HepG2 (cell line): ENCODE data around the gene BMERB1. TPM values are rescaled to one million over a fixed set of nuclear protein-coding genes. Genes with fewer than 3 reads are reported as not detected.
A peak's percentile ranks its signal among the peaks of the same experiment; 100 is the strongest.

Experiments used
- ATAC-seq: fragments of 200-7000 bp; cut with Tn5 transposase; 3 replicates; pipeline ENCODE4 v1.9.1; 2020; ENCODE audit warnings: mild to moderate bottlenecking, moderate library complexity
- BruUV-seq: library from RNA; stranded (reverse); fragments of 400-500 nt; replicated peaks from 2 replicates; lab custom pipeline; 2021; lab: Mats Ljungman, UMichigan
- CTCF ChIA-PET: fragments of 300-600 bp; formaldehyde crosslinking; extraction: SDS; loops from one replicate; lab custom pipeline; 2021; ENCODE audit warnings: low total read pairs, inconsistent platforms, low intra/inter-chr PET ratio; lab: Yijun Ruan, JAX
- POLR2A ChIA-PET: fragments of 350-600 bp; sonication (Branson Sonifier 250); formaldehyde crosslinking; loops from one replicate; lab custom pipeline; 2020; ENCODE audit warnings: antibody characterized with exemption, inconsistent platforms; lab: Yijun Ruan, JAX
- DNase-seq: peaks from one replicate; pipeline ENCODE4 v3.0.0-alpha.2; 2015; ENCODE audit warnings: low spot score
- FAIRE-seq: peaks from 3 replicates; lab custom pipeline; 2011; peaks lifted over from hg19 to GRCh38; lab: Jason Lieb, UNC
- H2AFZ ChIP-seq: one replicate; pipeline ENCODE4 v1.6.1; 2011; ENCODE audit warnings: low read length, inconsistent platforms
- H3K27ac ChIP-seq: fragments of 300-600 bp; 3 replicates; pipeline ENCODE4 v1.8.0; 2011; ENCODE audit warnings: mixed run types, mild to moderate bottlenecking, mixed read lengths, low read length, inconsistent platforms; ENCODE audit not compliant: insufficient read depth; ENCODE audit errors: extremely low read length
- H3K27me3 ChIP-seq, 2 experiments: fragments of 200-600 bp in 1 of 2; 2 replicates in 1 of 2; 3 replicates in 1 of 2; pipeline versions ENCODE4 v1.6.0 to v1.8.0; 2011; ENCODE audit warnings: low read length in 2 of 2, mild to moderate bottlenecking in 2 of 2, moderate library complexity in 2 of 2, inconsistent platforms in 1 of 2; ENCODE audit not compliant: insufficient read depth in 2 of 2, control insufficient read depth in 1 of 2
- H3K36me3 ChIP-seq, 2 experiments: fragments of 200-600 bp in 1 of 2; replicated peaks in 1 of 2; 2 replicates in 1 of 2; 3 replicates in 1 of 2; pipeline versions ENCODE4 v1.5.1 to v1.8.0; 2011; ENCODE audit warnings: low read length in 2 of 2, inconsistent platforms in 1 of 2; ENCODE audit not compliant: insufficient read depth in 2 of 2, control insufficient read depth in 1 of 2
- H3K4me1 ChIP-seq: 2 replicates; pipeline ENCODE4 v1.5.1; 2012; ENCODE audit warnings: low read length, inconsistent platforms; ENCODE audit not compliant: insufficient read depth
- H3K4me2 ChIP-seq: 2 replicates; pipeline ENCODE4 v1.6.0; 2011; ENCODE audit warnings: low read depth, low read length, inconsistent platforms
- H3K4me3 ChIP-seq, 3 experiments: fragments of 200-600 bp in 1 of 3; sonication (generic), shearing (Covaris generic) in 1 of 3; replicated peaks in 1 of 3; 2 replicates each; pipeline ENCODE4 v1.5.1; 2011 to 2016; ENCODE audit warnings: low read length in 3 of 3, inconsistent platforms in 2 of 3, low read depth in 2 of 3, mild to moderate bottlenecking in 2 of 3, control low read depth in 1 of 3, mixed read lengths in 1 of 3; ENCODE audit not compliant: insufficient read depth in 1 of 3
- H3K79me2 ChIP-seq: one replicate; pipeline ENCODE4 v1.6.1; 2011; ENCODE audit warnings: low read length, inconsistent platforms; ENCODE audit not compliant: insufficient read depth
- H3K9ac ChIP-seq: 2 replicates; pipeline ENCODE4 v1.6.0; 2011; ENCODE audit warnings: mild to moderate bottlenecking, low read depth, low read length, inconsistent platforms; ENCODE audit not compliant: insufficient read depth
- H3K9me3 ChIP-seq: 2 replicates; pipeline ENCODE4 v1.5.1; 2012; ENCODE audit warnings: mild to moderate bottlenecking, low read length
- H4K20me1 ChIP-seq: 2 replicates; pipeline ENCODE4 v1.6.0; 2011; ENCODE audit warnings: inconsistent platforms, mild to moderate bottlenecking, low read length, moderate library complexity; ENCODE audit not compliant: insufficient read depth
- ASH2L ChIP-seq: fragments of 300-600, 200-600 bp; sonication (generic); IDR thresholded peaks from 2 replicates; pipeline ENCODE4 v1.7.0; 2017; ENCODE audit warnings: low read depth, mild to moderate bottlenecking, moderate library complexity, mixed read lengths, low read length; ENCODE audit not compliant: insufficient read length
- ATF1 ChIP-seq: IDR thresholded peaks from 2 replicates; pipeline ENCODE4 v1.6.1; 2016; ENCODE audit warnings: mild to moderate bottlenecking, control low read depth
- IRF9 ChIP-seq: sonication (generic); formaldehyde crosslinking; IDR thresholded peaks from 2 replicates; pipeline ENCODE4 v1.8.0; 2022; ENCODE audit warnings: missing genetic modification reagents, mild to moderate bottlenecking, borderline replicate concordance
- MXD1 ChIP-seq: sonication (generic); formaldehyde crosslinking; IDR thresholded peaks from 2 replicates; pipeline ENCODE4 v1.4.0; 2020; ENCODE audit warnings: mild to moderate bottlenecking, missing genetic modification reagents
- NFYB ChIP-seq: sonication (generic); formaldehyde crosslinking; IDR thresholded peaks from 2 replicates; pipeline ENCODE4 v1.4.0; 2020; ENCODE audit warnings: missing genetic modification reagents
- RFXAP ChIP-seq: sonication (generic); formaldehyde crosslinking; IDR thresholded peaks from 2 replicates; pipeline ENCODE4 v1.4.0; 2020; ENCODE audit warnings: missing genetic modification reagents, borderline replicate concordance
- SATB2 ChIP-seq: sonication (generic); formaldehyde crosslinking; IDR thresholded peaks from 2 replicates; pipeline ENCODE4 v1.5.0; 2020; ENCODE audit warnings: missing genetic modification reagents
- ZNF337 ChIP-seq: sonication (generic); formaldehyde crosslinking; IDR thresholded peaks from 2 replicates; pipeline ENCODE4 v1.5.1; 2020; ENCODE audit warnings: missing genetic modification reagents, low read depth, mild to moderate bottlenecking, borderline replicate concordance
- ZNF549 ChIP-seq: sonication (generic); formaldehyde crosslinking; IDR thresholded peaks from 2 replicates; pipeline ENCODE4 v1.5.0; 2020; ENCODE audit warnings: missing genetic modification reagents
- ZNF580 ChIP-seq: IDR thresholded peaks from 2 replicates; pipeline ENCODE4 v1.6.1; 2016; ENCODE audit warnings: low read depth, borderline replicate concordance
- ZNF704 ChIP-seq: sonication (generic); formaldehyde crosslinking; IDR thresholded peaks from 2 replicates; pipeline ENCODE4 v1.8.1; 2023; ENCODE audit warnings: mild to moderate bottlenecking, inconsistent platforms, moderate library complexity, missing genetic modification reagents, borderline replicate concordance
- ZNF747 ChIP-seq: sonication (generic); formaldehyde crosslinking; IDR thresholded peaks from 2 replicates; pipeline ENCODE4 v1.8.1; 2023; ENCODE audit warnings: missing genetic modification reagents, mild to moderate bottlenecking, borderline replicate concordance
- WGBS: methylation state at CpG from one replicate; pipeline ENCODE4 v1.1.6; 2017; ENCODE audit warnings: low lambda C conversion rate; 5-methylcytosine and 5-hydroxymethylcytosine counted together
- in situ Hi-C: cut with HindIII; loops from 2 replicates; pipeline ENCODE4 v1.10.0; 2017; ENCODE audit warnings: low pct_unique_long_range_greater_than_20kb; ENCODE audit not compliant: extremely low pct_ligation_motif_present
- intact Hi-C: fragments of 100-400 bp; cut with micrococcal nuclease; formaldehyde crosslinking; loops from one replicate; pipeline ENCODE4 v1.10.0; 2022; ENCODE audit not compliant: unreplicated experiment
- polyA plus RNA-seq, 8 experiments: library from polyadenylated mRNA; depleted of rRNA in 3 of 8; stranded (reverse) in 7 of 8; unstranded in 1 of 8; fragments of >200 nt; fragmentation: Illumina TruSeq in 4 of 8; extraction: Trizol in 4 of 8; gene quantifications; 2 replicates each; pipeline versions ENCODE4 v1.2.1 to v1.2.3, GENCODE V29; 2011 to 2016; ENCODE audit warnings: low read depth in 4 of 8, missing spikeins in 1 of 8, mixed read lengths in 1 of 8; ENCODE audit not compliant: insufficient read depth in 1 of 8
- total RNA-seq, 5 experiments: library from RNA; depleted of rRNA; stranded (reverse); fragments of >200 nt; fragmentation: Illumina TruSeq; extraction: Trizol; gene quantifications; 2 replicates each; pipeline ENCODE4 v1.2.3, GENCODE V29; 2016; ENCODE audit warnings: low read depth in 1 of 5
- TF ChIP-seq, protein P1 (sequence below): sonication (generic); formaldehyde crosslinking; IDR thresholded peaks from 2 replicates; pipeline ENCODE4 v1.4.0; 2020; ENCODE audit warnings: missing genetic modification reagents, borderline replicate concordance
- TF ChIP-seq, protein P2 (sequence below): sonication (generic); formaldehyde crosslinking; IDR thresholded peaks from 2 replicates; pipeline ENCODE4 v1.8.0; 2022; ENCODE audit warnings: mild to moderate bottlenecking, missing genetic modification reagents, borderline replicate concordance

BMERB1 gene
- total and polyA plus RNA-seq, 2 of the 13 experiments (the other 11 are each of a cell fraction or from before 2014, with no cell fraction given), result 1.4 TPM

DNA sequence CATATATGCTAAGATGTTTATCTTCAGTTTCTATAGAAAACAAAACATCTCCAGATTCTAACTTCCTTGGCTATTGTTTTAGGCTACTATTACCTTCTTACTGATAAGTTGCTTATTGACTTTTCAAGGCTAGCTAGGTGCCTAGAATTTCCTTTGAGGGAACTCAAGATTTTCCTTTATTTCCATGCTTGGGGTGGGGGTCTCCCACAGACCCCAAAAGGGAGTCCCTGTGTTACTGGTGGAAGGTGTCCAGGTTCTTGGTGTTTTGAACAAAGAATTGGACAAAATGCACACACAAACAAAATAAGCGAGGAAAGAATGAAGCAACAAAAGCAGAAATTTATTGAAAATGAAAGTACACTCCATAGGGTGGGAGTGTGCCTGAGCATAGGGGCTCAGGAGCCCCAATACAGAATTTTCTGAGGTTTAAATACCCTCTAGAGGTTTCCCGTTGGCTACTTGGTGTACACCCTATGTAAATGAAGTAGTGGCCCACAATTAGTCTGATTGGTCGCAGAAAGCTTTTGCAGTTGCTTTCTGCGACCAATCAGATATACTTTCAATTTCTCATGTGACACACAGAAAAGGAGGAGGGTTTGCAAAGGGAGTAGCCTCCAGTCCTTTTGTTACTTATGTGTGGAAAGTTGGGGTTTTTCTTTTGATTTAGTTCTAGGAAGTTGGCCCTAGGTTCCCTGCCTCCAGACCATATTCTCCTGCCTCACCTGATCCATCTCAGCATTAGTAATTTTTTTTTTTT is 141.1 kb downstream of the BMERB1 start:
- no peaks in the 10 kb centered on the region for H4K20me1 ChIP-seq
- H3K4me2 ChIP-seq, result peak overlapping the region; percentile 83
- in situ Hi-C loops, result no loop called here
- intact Hi-C loops, result loop anchor here (5.0 kb wide), 1 partner anchor 67 kb away; the partner anchor contains the start of gene MARF1
- no peaks in the 10 kb centered on the region for H3K79me2 ChIP-seq
- ChIA-PET CTCF (no interaction called here), POLR2A (interaction anchor here (0.7 to 2.4 kb wide), 26 partner anchors 8 to 141 kb away, joined by 3 to 111 read pairs (median 8); partner anchors contain the start of gene MARF1)
- H3K9ac ChIP-seq, result peak overlapping the region; percentile 62
- peak overlapping the region; percentile 42 to 60 (median 51); a peak in 5 of 6 replicates for H3K4me3 ChIP-seq
- ATAC-seq (peak; percentile 87), DNase-seq (peak; percentile 90), FAIRE-seq (no peak)
- H3K27me3 ChIP-seq, result no peaks in the 10 kb centered on the region
- no peaks in the 10 kb centered on the region for H3K9me3 ChIP-seq
- H2AFZ ChIP-seq, result no peak overlapping the region
- 33% methylated on average over 4 of the region's 4 CpGs for WGBS
- H3K4me1 ChIP-seq, result peaks cover 68% of the 10 kb centered on the region
- no peaks in the 10 kb centered on the region for H3K36me3 ChIP-seq
- peak overlapping the region; percentile 74 for H3K27ac ChIP-seq
- BruUV-seq, result no TSS peak
- TF ChIP-seq RFXAP, result 0 out of 2 replicates have a peak, but pooled peaks have one; percentile 33
- TF ChIP-seq SATB2 (CRISPR knock-in tag), result no peak
- no peak for TF ChIP-seq IRF9 (CRISPR knock-in tag)
- peak; percentile 23; the same call in 1 of the 2 replicates for TF ChIP-seq ZNF337
- TF ChIP-seq, protein P1, sequence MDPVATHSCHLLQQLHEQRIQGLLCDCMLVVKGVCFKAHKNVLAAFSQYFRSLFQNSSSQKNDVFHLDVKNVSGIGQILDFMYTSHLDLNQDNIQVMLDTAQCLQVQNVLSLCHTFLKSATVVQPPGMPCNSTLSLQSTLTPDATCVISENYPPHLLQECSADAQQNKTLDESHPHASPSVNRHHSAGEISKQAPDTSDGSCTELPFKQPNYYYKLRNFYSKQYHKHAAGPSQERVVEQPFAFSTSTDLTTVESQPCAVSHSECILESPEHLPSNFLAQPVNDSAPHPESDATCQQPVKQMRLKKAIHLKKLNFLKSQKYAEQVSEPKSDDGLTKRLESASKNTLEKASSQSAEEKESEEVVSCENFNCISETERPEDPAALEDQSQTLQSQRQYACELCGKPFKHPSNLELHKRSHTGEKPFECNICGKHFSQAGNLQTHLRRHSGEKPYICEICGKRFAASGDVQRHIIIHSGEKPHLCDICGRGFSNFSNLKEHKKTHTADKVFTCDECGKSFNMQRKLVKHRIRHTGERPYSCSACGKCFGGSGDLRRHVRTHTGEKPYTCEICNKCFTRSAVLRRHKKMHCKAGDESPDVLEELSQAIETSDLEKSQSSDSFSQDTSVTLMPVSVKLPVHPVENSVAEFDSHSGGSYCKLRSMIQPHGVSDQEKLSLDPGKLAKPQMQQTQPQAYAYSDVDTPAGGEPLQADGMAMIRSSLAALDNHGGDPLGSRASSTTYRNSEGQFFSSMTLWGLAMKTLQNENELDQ (CRISPR knock-in tag), result no peak
- TF ChIP-seq ZNF747, result no peak
- TF ChIP-seq MXD1, result no peak
- TF ChIP-seq ZNF549, result no peak
- no peak for TF ChIP-seq ASH2L
- TF ChIP-seq ATF1 (CRISPR knock-in tag), result peak; percentile 65
- TF ChIP-seq, protein P2, sequence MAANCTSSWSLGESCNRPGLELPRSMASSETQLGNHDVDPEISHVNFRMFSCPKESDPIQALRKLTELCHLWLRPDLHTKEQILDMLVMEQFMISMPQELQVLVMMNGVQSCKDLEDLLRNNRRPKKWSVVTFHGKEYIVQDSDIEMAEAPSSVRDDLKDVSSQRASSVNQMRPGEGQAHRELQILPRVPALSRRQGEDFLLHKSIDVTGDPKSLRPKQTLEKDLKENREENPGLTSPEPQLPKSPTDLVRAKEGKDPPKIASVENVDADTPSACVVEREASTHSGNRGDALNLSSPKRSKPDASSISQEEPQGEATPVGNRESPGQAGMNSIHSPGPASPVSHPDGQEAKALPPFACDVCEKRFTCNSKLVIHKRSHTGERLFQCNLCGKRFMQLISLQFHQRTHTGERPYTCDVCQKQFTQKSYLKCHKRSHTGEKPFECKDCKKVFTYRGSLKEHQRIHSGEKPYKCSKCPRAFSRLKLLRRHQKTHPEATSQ (CRISPR knock-in tag), result no peak
- TF ChIP-seq NFYB (CRISPR knock-in tag), result peak; percentile 79
- TF ChIP-seq ZNF580 (CRISPR knock-in tag), result 0 out of 2 replicates have a peak, but pooled peaks have one; percentile 1
- 0 out of 2 replicates have a peak, but pooled peaks have one; percentile 2 for TF ChIP-seq ZNF704 (CRISPR knock-in tag)
